NCI-H1048 (cell line): Measurements from ENCODE around the gene TMEM61.
"Not testable (repeated sequence)": the region's sequence is repeated elsewhere in the genome, so short reads cannot be mapped to it uniquely, and the experiment has no call there.

ENCODE experiments used
- DNase-seq: peaks from one replicate; lab custom pipeline; 2025; lab: John Stamatoyannopoulos, UW

The TMEM61 gene

GRCh38 chr1:54980528-54981241 is at the start of gene TMEM61:
TSS of gene TMEM61 (plus strand) at chr1:54980628. CDS start at chr1:54981066, 438 bp downstream.
- DNase-seq: no peak

GRCh38 chr1:54931275-54931840 is 49.1 kb upstream of the TMEM61 start:
- DNase-seq: no peak

GRCh38 chr1:54934081-54934480 is 46.3 kb upstream of the TMEM61 start:
- DNase-seq: not testable (repeated sequence)

GRCh38 chr1:54934869-54935268 is 45.6 kb upstream of the TMEM61 start:
- DNase-seq: no peak

GRCh38 chr1:54936791-54937190 is 43.6 kb upstream of the TMEM61 start:
- no peak for DNase-seq

GRCh38 chr1:54937469-54937868 is 43.0 kb upstream of the TMEM61 start:
- DNase-seq: no peak

- not testable (repeated sequence) for DNase-seq
Measured at GRCh38 chr1:54938955-54939354, 41.5 kb upstream of the TMEM61 start.

GRCh38 chr1:54940042-54940441 is 40.4 kb upstream of the TMEM61 start:
- DNase-seq: no peak

GRCh38 chr1:54942976-54943375 is 37.5 kb upstream of the TMEM61 start:
- no peak for DNase-seq

GRCh38 chr1:54944610-54945392 is 35.6 kb upstream of the TMEM61 start:
- DNase-seq: no peak

- no peak for DNase-seq
Measured at GRCh38 chr1:54945393-54945936, 35.0 kb upstream of the TMEM61 start.

- DNase-seq: no peak
Measured at GRCh38 chr1:54947540-54947939, 32.9 kb upstream of the TMEM61 start.

- DNase-seq: no peak
Measured at GRCh38 chr1:54949053-54949452, 31.4 kb upstream of the TMEM61 start.

GRCh38 chr1:54950006-54950368 is 30.4 kb upstream of the TMEM61 start:
- no peak for DNase-seq

GRCh38 chr1:54950369-54951163 is 29.9 kb upstream of the TMEM61 start:
- peak; percentile 32 for DNase-seq

- no peak for DNase-seq
Measured at GRCh38 chr1:54951810-54952226, 28.6 kb upstream of the TMEM61 start.

- DNase-seq: no peak
Measured at GRCh38 chr1:54952950-54953718, 27.3 kb upstream of the TMEM61 start.

GRCh38 chr1:54953846-54954245 is 26.6 kb upstream of the TMEM61 start:
- DNase-seq: no peak

- DNase-seq: no peak
Measured at GRCh38 chr1:54955359-54955758, 25.1 kb upstream of the TMEM61 start.

- DNase-seq: no peak
Measured at GRCh38 chr1:54956726-54957125, 23.7 kb upstream of the TMEM61 start.

- DNase-seq: no peak
Measured at GRCh38 chr1:54959241-54959640, 21.2 kb upstream of the TMEM61 start.
